GM21825 (cell line): ENCODE data around the gene TULP4.

ENCODE experiments used
- ATAC-seq: cut with Tn5 transposase; IDR thresholded peaks from one replicate; pipeline ENCODE4 v1.9.1; 2021; ENCODE audit warnings: mild to moderate bottlenecking, moderate library complexity; ENCODE audit not compliant: unreplicated experiment

TULP4 gene

DNA sequence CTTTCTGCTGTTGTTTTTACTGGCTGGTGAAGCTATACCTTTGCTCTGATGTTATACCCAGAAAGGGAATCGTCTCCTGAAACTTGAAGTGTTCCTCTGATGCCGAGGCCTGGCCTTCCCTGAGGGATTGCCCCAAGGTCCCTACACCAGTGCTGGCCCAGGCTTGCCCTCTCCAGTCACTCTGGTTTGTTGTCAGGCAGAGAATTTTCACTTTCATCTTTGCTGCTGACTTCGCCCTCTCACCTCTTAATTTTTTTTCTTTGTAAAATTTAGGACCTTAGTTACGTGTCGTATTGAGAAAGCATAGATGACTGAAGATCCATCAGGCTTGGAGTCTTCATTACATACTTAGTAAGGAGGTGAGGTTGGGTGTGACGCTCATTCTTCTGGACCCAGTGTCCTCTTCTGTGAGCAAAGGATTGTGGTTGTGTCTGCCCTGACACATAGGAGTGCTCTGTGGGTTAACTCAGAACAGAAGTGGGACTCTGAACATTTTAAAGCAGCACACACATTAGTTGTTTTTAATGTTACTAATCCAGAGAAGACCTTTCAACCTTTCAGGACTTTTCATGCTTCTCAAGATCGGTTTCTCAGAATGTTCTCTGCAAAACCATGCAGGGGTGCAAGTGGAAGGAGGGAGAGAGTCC lies 45.4 kb downstream of the TULP4 start:
- peak; percentile 61 for ATAC-seq

DNA sequence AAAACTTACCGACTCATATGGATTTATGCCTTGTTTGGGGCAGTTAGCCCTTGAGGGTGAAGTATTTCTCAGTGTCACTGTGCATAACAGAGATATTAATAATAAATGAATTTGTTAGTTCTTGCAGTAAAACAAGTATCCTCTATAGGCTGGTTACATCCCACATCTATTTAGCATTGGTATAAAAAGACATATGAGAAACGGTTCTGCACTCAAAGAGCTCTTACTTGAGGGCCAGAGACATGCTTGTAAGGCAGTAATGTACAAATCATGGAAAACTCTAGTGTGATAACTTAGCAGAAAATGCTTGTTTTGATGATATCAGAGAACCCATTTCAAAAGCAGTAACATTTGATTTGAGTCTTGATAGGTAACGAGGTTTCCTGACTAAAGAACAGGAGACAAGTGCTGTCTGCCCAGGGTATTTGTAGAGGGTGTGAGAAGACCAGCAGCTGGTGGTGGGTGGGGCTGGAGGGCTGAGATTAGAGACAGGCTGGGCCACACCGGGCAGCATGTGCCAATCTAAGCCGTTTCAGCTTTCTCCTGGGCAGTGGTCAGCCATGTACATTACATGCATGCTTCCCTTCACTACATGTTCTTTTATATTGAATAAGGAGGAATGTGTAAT lies 46.3 kb downstream of the TULP4 start:
- no peak for ATAC-seq

DNA sequence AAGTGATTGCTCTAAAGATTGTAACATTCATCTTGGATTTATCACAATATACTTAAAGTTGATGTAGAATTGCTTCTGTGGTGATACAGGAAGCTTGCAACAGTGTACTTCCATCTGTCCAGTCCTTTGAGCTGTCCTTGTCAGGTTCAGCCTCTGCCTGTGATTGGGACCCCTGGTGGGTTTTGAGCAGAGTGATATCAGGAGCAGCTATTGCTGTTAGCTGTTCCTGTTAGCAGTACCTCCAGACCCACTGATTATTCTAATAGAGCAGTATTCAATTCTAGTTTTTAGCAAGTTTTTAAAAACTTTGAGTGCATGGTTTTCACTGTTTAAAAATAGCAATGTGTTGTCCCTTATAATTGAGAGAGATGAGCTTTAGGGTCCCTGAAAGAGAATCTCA lies 48.8 kb downstream of the TULP4 start:
- no peak for ATAC-seq

DNA sequence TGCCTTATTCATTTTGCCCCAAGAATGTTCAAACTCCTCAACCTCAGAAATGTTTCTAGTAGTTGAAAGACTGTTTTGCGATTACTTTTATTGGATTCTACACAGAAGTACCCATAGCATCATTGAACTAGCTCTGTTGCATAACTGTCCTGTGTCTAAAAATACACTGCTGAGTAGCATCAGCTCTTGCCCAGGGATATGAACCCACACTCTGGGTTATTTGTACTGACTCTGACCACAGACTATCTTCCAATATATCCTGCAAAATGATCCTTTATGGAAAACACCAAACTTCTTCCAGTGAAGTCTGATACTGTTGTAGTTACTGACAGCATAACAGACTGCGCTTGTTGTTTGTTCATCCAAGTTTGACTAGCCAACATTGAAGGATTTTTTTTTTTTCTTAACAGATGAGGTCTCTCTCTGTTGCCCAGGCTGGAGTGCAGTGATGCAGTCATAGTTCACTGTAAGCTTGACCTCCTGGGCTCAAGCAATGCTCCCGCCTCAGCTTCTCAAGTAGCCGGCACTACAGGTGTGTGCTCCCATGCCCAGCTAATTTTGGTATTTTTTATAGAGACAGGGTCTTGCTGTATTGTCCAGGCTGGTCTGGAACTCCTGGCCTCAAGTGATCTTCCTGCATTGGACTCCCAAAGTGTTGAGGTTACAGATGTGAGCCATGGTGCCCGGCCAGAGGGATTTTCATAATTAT lies 49.9 kb downstream of the TULP4 start:
- no peak for ATAC-seq

DNA sequence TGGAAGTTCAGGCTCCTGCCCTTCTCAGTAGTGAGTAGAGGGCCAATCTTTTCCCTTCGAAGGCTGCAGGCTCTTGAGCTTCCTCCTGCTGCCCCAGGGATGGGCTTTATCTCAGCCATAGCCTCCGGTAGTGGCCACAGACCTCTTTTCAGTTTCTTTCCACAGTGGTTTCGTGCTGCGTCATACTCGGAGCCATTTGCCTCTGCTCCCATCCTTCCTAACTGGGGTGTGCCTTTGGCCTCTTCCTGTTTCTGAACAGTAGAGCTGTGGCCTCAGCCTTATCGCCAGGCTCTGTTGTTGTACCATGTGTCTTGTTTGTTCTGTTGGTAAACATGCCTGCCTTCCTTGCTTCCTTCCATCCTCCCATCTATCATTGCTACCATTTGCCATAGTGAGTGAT lies 54.1 kb downstream of the TULP4 start:
- ATAC-seq: no peak

DNA sequence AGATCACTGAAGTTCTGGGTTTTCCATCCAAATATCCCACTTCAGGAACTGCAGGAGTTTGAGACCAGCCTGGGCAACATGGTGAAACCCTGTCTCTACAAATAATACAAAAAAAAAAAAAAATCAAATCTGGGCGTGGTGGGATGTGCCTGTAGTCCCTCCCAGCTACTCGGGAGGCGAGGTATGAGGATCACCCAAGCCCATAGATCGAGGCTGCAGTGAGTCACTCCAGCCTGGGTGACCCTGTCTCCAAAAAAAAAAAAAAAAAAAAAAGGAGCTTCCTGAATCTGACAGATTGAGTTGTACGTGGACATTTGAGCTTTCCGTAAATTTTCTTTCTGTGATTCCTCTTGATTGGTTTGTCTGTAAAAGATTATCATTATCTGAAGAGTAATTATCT lies 55.6 kb downstream of the TULP4 start:
- no peak for ATAC-seq

DNA sequence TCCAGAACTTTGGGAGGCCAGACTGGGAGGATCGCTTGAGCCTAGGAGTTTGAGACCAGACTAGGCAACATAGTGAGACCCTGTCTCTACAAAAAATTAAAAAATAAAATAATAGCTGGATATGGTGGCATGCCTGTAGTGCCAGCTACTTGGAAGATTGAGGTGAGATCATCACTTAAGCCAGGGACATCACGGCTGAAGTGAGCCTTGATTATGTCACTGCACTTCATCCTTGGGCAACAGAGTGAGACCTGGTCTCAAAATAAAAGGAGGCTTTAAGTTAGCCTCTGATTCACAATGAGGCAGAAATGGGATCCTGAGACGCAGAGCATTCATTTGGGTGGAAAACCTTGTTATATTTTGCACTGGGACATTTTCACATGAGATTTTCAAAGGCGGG lies 57.0 kb downstream of the TULP4 start:
- ATAC-seq: no peak

DNA sequence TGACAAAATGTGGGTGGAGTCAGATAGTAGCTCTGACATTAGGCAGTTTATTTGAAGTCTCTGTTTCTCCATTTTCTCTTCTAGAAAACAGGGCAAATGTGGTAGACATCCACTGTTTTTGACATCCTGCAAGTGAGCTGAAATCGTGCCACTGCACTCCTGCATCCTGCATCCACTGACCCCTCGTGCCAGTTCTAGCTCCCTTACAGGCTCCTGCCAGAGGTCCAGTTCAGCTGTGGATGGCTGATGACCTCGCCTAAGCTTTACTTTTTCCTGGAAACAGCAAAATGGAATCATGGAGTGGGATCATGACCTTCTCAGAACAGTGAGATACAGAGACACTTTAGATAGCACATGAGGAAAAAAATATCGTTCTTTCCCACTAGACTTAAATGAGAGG lies 58.5 kb downstream of the TULP4 start:
- no peak for ATAC-seq

DNA sequence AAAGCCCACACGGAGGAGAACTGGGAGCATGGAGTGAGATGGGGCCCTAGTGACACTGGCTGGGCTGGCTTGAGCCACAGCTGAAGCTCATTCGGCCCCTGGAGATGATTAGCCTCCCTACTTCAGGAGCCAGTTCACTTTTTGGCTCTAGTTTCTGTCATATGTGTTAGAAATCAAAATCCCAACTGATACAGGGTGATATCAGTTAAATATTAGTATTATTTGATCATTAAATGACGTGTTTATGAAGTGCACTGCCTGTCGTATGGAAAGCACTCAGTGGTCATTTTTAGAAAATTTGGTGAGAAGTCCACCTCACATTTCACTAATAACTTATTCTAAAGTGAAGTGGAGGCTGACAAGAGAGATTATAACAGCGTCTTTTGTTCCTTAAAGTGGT lies 59.0 kb downstream of the TULP4 start:
- no peak for ATAC-seq

DNA sequence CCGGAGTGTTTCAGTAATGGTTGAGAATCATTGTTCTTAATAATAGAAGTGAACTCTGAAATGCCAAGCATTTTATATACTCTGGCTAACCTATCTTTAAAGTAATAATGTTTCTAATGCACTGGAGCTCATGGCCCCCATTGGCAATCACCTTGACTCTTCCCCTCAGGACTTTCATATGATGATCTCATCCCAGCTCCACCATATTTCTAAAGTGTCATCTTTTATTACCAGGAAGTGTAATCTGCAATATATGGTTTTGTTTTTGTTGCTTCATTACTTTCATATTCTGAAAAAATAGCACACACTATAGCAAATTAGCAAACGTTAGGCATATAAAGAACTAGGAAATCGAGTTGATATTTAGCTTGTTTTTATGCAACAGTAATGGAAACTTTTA lies 60.3 kb downstream of the TULP4 start:
- no peak for ATAC-seq

DNA sequence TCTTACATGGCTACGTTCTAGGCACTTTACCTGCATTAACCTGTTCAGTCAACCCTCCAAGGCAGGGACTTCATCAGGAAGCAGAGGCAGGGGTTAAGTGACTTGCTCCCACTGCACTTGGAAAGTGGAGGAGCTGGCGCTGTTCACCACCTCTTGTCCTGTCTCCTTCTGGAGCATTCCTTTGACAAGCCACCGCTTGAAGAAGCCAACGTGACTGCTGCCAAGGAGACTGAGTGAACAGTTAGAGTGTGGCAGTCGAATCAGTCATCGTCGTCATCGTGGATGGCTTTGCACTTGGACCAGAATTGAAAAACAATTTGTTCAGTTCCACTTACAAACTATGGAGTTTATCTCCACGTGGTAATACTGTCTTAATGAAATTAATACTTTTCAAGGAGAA lies 60.9 kb downstream of the TULP4 start:
- no peak for ATAC-seq

DNA sequence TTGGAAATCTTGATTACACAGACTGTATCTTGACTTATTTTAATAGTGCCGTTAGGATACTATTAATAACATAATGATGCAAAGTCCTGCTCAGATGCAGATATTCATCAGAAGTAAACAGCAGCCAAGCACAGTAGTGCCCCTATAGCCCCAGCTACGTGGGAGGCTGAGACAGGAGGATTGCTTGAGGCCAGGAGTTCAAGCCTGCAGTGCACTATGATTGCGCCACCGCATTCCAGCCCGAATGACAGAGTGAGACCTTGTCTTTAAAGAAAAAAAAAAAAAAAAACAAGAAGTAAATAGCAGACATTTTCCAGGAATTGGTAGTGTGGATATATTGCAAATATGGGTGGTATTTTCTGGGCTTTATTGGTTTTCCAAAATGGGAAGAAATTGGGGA lies 61.8 kb downstream of the TULP4 start:
- no peak for ATAC-seq

DNA sequence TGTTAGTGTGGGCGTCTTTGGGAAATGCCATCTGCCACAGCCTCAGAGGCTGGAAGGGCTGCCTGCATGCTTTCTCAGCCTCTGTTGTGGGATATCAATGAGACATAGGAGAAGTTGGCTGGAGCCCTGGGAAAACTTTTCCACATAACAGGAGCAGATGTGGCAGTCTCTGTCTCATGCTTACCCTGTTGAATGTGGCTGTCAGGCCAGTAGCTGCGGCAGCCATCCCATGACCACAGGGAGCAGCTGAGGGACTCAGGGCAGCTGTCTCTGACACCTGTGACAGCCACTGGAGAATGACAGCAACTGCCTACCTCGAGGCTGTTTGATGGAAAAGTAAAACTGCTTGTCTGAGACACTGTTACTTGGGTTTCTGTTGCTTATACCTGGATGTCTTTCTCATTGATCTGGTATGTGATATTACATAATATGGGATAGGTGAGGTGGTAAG lies 64.4 kb downstream of the TULP4 start:
- no peak for ATAC-seq

DNA sequence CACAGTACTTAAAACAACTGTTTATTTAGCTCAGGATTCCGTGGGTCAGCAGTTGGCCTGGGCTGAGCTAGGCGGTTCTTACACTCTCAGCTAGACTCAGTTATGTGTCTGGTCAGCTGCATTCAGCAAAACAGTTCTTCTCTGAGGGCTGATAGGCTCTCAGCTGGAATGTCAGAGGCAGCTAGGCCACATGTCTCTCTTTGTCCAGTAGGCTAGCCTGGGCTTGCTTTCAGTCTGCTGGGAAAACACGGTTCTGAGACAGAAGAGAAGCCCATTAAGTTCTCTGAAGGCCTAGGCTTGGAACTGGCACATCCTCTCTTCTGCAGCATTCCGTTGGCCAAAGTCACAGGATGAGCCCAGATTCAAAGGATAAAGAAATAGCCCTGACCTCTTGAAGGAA lies 65.6 kb downstream of the TULP4 start:
- no peak for ATAC-seq

DNA sequence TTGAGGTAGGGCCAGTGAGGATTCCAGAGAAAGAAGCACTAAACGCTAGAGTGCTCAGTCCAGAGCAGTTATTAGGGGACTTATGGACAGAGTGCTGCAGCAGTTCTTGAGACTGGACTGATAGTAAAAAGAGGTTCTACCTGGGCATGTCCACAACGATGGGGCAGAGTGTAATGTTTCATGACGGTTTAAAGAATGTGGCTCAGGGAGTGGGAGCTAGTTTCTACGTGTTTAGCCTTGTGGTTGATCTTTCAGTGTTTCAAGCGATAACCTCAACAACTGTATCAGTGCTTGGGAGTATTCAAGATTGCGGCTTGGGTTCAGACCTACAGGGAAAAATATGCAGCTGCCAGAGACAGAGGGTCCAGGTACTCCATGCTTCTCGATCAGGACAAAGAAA lies 67.1 kb downstream of the TULP4 start:
- no peak for ATAC-seq

DNA sequence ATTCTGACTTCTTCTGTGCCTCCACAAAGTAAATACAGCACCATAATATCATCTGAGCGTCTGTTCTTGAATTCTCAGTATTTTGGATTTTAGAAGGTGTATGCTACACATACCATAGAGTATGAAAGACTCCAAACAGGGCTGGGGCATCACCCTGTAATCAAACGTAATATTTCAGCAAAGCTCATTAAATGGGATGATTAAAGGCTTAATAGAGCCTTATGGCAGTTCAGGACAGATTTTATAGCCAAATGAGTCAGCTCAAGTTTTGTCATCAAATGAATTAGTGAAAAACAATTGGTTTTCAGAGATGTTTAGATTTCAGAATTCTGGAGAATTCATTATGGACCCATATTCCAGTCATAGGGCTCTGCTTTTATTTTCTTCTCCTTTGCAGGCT lies 68.9 kb downstream of the TULP4 start:
- no peak for ATAC-seq

DNA sequence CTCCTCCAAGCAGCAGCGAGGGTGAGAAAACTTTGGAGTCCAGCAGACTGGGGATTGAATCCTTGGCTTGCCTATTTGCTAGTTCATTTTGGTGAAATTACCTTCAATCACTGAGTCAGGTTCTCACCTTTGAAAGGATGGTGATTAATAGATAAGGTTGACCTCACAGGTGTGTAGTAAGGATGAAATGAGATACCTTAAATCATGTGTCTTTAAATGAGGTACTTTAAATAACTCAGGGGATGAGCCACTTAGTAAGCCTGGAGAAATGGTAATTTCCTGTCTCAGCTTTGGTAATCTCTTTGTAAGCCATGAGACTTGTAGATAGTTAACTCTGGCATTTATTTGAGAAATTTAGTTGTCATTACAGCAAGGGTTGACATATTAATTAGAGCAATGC lies 70.2 kb downstream of the TULP4 start:
- ATAC-seq: no peak

DNA sequence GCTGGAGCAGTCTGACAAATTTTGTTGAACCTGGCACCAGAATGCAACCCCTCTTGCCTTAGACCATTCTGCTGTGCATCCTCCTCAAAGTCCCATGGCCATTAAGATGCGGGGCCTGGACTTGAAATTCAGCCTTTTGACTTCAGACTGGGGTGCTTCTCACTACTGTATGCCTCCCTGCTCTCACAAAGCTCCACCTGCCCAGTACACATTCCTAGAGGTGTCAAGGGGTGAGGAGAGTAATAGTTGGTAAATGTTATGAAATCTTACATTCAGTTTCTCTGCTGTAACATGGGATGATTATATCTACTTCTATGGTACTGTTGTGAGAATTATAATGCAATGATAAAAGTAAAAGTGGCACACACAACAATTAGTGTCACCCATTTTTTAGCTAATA lies 70.8 kb downstream of the TULP4 start:
- no peak for ATAC-seq

DNA sequence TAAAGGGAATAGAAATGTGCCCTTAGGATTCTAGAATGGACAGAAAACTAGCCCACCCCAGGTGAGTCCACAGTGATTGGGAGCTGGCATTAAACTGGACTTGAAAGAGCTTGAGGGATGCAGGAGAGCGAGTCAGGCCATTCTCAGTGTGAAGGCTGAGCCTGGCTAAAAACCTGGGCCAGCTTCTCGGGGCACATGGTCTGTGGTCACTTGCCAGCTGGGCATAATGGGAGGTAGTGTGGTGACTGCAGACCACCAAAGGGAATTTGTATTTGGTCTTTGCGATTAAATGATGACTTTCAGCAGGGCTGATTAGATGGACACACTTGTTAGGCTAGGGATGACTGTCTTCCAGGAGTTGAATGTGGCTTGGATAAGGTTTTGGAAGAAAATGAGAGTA lies 71.3 kb downstream of the TULP4 start:
- no peak for ATAC-seq

DNA sequence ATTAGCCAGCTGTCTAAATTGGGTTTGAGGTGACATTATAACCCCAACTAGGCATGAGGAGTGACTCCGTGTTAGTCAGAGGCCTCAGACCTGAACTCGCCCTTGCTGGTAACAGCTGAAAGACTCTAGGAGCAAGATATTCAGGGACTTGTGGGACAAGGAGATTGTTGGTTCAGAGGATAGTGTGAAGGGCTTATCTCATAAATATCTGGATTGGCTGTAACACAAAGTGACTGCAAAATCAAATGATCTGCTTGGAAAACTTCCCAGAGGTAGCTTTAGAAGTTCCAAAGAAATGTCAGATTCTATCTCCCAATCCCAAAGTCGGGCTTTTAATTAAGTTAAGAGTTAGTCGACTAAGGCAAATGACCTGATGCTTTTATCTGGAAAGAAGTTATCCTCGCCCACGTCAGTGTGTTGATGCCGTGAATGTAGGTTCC lies 72.4 kb downstream of the TULP4 start:
- no peak for ATAC-seq

DNA sequence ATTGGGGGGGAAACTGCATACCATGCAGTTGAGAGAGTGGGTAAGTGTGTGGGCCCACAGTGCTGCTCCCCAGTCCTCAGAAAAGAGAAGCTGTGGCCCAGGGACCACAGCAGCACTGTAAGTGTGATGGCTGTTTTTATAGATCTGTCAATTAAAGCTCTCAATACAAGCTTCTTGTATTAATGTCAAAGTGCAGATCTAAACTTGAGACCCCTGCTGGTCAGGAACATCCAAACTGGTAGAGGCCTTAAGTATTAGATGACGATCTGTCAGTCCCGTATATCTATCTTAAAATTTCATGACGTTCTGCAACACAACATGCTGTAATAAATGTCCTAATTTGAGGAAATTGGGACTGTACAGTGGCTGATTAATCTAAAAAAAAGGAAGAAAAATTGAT lies 74.8 kb downstream of the TULP4 start:
- ATAC-seq: no peak

DNA sequence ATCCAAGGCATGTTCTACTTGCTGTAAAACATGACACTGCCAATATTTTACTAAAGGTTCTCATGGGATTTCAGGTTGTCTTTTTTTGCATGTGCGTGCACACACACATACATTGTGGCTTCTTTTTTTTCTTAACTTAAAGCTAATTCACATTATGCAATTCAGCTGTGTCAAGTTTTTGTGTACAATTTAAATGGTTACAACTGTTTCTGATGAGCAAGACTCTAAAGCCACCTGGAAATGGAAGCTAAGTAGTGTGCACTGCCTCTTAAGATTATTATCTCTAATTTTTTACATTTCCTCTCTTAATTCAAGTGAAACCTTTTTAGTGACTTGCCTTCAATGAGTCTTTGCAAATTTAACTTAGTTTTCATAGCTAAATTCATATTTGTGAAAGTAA lies 75.3 kb downstream of the TULP4 start:
- no peak for ATAC-seq
